ENCODE results near the gene ARHGAP24.
A peak's percentile ranks its signal among the peaks of the same experiment; 100 is the strongest.
"Not testable (repeated sequence)": the region's sequence is repeated elsewhere in the genome, so short reads cannot be mapped to it uniquely, and the experiment has no call there.

Gene ARHGAP24

GRCh38 chr4:85482010-85482738, 7.2 kb downstream of the ARHGAP24 start:
- DNase-seq (ENCODE audit: low read depth), result no peak

- DNase-seq (ENCODE audit: low read depth), result peak; percentile 46
Observed at GRCh38 chr4:85486425-85487086, 11.6 kb downstream of the ARHGAP24 start.

GRCh38 chr4:85488416-85488815, 13.5 kb downstream of the ARHGAP24 start:
- DNase-seq (ENCODE audit: low read depth), result no peak

- peak; percentile 58 for DNase-seq (ENCODE audit: low read depth)
Observed at GRCh38 chr4:85489273-85489981, 14.5 kb downstream of the ARHGAP24 start.

- DNase-seq (ENCODE audit: low read depth), result no peak
Observed at GRCh38 chr4:85491527-85491926, 16.6 kb downstream of the ARHGAP24 start.

- no peak for DNase-seq (ENCODE audit: low read depth)
Observed at GRCh38 chr4:85492336-85492735, 17.4 kb downstream of the ARHGAP24 start.

GRCh38 chr4:85495621-85496020, 20.7 kb downstream of the ARHGAP24 start:
- peak; percentile 32 for DNase-seq (ENCODE audit: low read depth)

- peak; percentile 70 for DNase-seq (ENCODE audit: low read depth)
Observed at GRCh38 chr4:85496126-85496849, 21.3 kb downstream of the ARHGAP24 start.

GRCh38 chr4:85496933-85497332, 22.0 kb downstream of the ARHGAP24 start:
- peak; percentile 91 for DNase-seq (ENCODE audit: low read depth)

GRCh38 chr4:85498068-85498733, 23.3 kb downstream of the ARHGAP24 start:
- peak; percentile 85 for DNase-seq (ENCODE audit: low read depth)

- DNase-seq (ENCODE audit: low read depth), result no peak
Observed at GRCh38 chr4:85499573-85499972, 24.6 kb downstream of the ARHGAP24 start.

GRCh38 chr4:85500110-85500867, 25.3 kb downstream of the ARHGAP24 start:
- peak; percentile 56 for DNase-seq (ENCODE audit: low read depth)

GRCh38 chr4:85501145-85501544, 26.2 kb downstream of the ARHGAP24 start:
- DNase-seq (ENCODE audit: low read depth), result not testable (repeated sequence)

- DNase-seq (ENCODE audit: low read depth), result no peak
Observed at GRCh38 chr4:85508654-85509053, 33.7 kb downstream of the ARHGAP24 start.

- DNase-seq (ENCODE audit: low read depth), result no peak
Observed at GRCh38 chr4:85509882-85510631, 35.1 kb downstream of the ARHGAP24 start.

- no peak for DNase-seq (ENCODE audit: low read depth)
Observed at GRCh38 chr4:85510632-85510984, 35.7 kb downstream of the ARHGAP24 start.

GRCh38 chr4:85512446-85513205, 37.7 kb downstream of the ARHGAP24 start:
- DNase-seq (ENCODE audit: low read depth), result peak; percentile 15

- no peak for DNase-seq (ENCODE audit: low read depth)
Observed at GRCh38 chr4:85514117-85514516, 39.2 kb downstream of the ARHGAP24 start.

GRCh38 chr4:85514783-85515182, 39.8 kb downstream of the ARHGAP24 start:
- DNase-seq (ENCODE audit: low read depth), result no peak

- no peak for DNase-seq (ENCODE audit: low read depth)
Observed at GRCh38 chr4:85515701-85516100, 40.8 kb downstream of the ARHGAP24 start.

Measured in ELR (cell line).